HG03520 (cell line): ENCODE data around the gene ALK.

Experiments
- ATAC-seq: cut with Tn5 transposase; IDR thresholded peaks from one replicate; pipeline ENCODE4 v1.9.1; 2021; ENCODE audit warnings: mild to moderate bottlenecking, moderate library complexity; ENCODE audit not compliant: unreplicated experiment

ALK gene

GRCh38 chr2:29305762-29306161 is 615.6 kb downstream of the ALK start:
- no peak for ATAC-seq

GRCh38 chr2:29304399-29305060 is 616.9 kb downstream of the ALK start:
- ATAC-seq: no peak

- no peak for ATAC-seq
Measured at GRCh38 chr2:29296585-29296984, 624.8 kb downstream of the ALK start.

- no peak for ATAC-seq
Measured at GRCh38 chr2:29295845-29296244, 625.5 kb downstream of the ALK start.

- no peak for ATAC-seq
Measured at GRCh38 chr2:29293830-29294438, 627.5 kb downstream of the ALK start.

GRCh38 chr2:29290293-29291047 is 630.9 kb downstream of the ALK start:
- no peak for ATAC-seq

- no peak for ATAC-seq
Measured at GRCh38 chr2:29284671-29285070, 636.7 kb downstream of the ALK start.

GRCh38 chr2:29281916-29282247 is 639.5 kb downstream of the ALK start:
- ATAC-seq: no peak

- no peak for ATAC-seq
Measured at GRCh38 chr2:29281086-29281915, 640.1 kb downstream of the ALK start.

- no peak for ATAC-seq
Measured at GRCh38 chr2:29278966-29279365, 642.4 kb downstream of the ALK start.

GRCh38 chr2:29276151-29276550 is 645.2 kb downstream of the ALK start:
- ATAC-seq: no peak

GRCh38 chr2:29275186-29275585 is 646.2 kb downstream of the ALK start:
- no peak for ATAC-seq

GRCh38 chr2:29273685-29274611 is 647.4 kb downstream of the ALK start:
- ATAC-seq: no peak

GRCh38 chr2:29273004-29273684 is 648.2 kb downstream of the ALK start:
- no peak for ATAC-seq

- no peak for ATAC-seq
Measured at GRCh38 chr2:29272311-29272710, 649.1 kb downstream of the ALK start.

GRCh38 chr2:29270701-29271121 is 650.7 kb downstream of the ALK start:
- no peak for ATAC-seq

GRCh38 chr2:29269765-29270109 is 651.6 kb downstream of the ALK start:
- ATAC-seq: no peak

GRCh38 chr2:29269095-29269764 is 652.2 kb downstream of the ALK start:
- ATAC-seq: no peak

GRCh38 chr2:29267720-29268119 is 653.7 kb downstream of the ALK start:
- ATAC-seq: no peak
